ENCODE data around the gene NABP2. TPM values are rescaled to one million over a fixed set of nuclear protein-coding genes. Genes with fewer than 3 reads are reported as not detected.

Gene NABP2
- total RNA-seq, 1 experiment from 2014 or later, result 63.3 TPM

DNA sequence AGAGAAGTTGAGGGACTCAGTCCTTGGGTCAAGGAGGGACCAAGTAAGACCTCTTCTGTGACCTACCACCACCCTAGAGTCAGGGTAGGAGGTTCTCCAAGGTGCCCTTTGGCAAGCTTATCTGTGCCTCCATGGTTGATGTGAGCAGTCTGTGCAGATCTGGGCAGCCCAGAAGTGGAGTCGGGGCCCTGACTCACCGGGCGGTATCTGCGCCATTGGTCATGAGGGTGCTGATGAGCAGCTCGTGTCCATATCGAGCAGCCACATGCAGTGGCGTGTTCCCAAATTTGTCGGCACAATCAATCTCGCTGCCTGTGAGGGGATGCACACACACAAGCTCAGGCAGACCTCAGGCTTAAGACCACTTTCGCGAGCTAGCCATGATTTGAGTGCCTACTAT, 28.9 kb downstream of the NABP2 start:
- Mint-ChIP-seq H3K4me3 (ENCODE audit: low read depth, unreplicated experiment) (no peak overlapping the region), H3K36me3 (ENCODE audit: insufficient read depth, unreplicated experiment) (peaks cover 54% of the 10 kb centered on the region), H3K4me1 (ENCODE audit: low read depth, unreplicated experiment) (no peaks in the 10 kb centered on the region), H3K27ac (ENCODE audit: unreplicated experiment) (no peak overlapping the region), H3K9me3 (ENCODE audit: low read depth, unreplicated experiment) (no peaks in the 10 kb centered on the region), H3K27me3 (ENCODE audit: unreplicated experiment) (no peaks in the 10 kb centered on the region)
- BruUV-seq (replicated peaks), result no TSS peak
- TF ChIP-seq, protein P1, sequence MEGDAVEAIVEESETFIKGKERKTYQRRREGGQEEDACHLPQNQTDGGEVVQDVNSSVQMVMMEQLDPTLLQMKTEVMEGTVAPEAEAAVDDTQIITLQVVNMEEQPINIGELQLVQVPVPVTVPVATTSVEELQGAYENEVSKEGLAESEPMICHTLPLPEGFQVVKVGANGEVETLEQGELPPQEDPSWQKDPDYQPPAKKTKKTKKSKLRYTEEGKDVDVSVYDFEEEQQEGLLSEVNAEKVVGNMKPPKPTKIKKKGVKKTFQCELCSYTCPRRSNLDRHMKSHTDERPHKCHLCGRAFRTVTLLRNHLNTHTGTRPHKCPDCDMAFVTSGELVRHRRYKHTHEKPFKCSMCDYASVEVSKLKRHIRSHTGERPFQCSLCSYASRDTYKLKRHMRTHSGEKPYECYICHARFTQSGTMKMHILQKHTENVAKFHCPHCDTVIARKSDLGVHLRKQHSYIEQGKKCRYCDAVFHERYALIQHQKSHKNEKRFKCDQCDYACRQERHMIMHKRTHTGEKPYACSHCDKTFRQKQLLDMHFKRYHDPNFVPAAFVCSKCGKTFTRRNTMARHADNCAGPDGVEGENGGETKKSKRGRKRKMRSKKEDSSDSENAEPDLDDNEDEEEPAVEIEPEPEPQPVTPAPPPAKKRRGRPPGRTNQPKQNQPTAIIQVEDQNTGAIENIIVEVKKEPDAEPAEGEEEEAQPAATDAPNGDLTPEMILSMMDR (IDR thresholded peaks at IDR 0.05; ENCODE audit: unreplicated experiment), result no peak
- intact Hi-C loops (cut with micrococcal nuclease; ENCODE audit: unreplicated experiment), result no loop called here
- CTCF ChIA-PET, result no interaction called here
- no peak for DNase-seq

DNA sequence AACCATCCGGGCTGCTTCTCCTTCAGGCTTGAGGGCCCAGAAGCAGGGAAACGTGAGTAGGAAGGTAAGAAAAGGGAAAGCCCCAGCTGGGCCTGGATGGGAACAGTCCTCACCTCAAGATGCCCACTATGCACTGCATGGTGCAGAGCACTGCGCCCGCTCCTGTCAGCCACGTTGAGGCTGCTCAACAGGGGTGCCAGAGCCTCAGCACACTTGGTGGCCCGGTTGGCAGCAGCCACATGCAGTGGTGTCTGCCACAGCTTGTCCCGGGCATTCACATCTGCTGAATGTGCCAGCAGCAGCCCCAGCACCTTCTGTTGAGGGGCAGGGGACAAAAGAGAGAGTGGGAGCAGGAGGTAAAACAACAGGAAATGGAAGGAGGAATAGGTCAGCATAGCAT, 31.5 kb downstream of the NABP2 start:
- intact Hi-C loops (cut with micrococcal nuclease; ENCODE audit: unreplicated experiment), result no loop called here
- H3K4me3 Mint-ChIP-seq (ENCODE audit: low read depth, unreplicated experiment), result no peak overlapping the region
- peaks cover 11% of the 10 kb centered on the region for H3K4me1 Mint-ChIP-seq (ENCODE audit: low read depth, unreplicated experiment)

GRCh38 chr12:56256326-56256960, 32.3 kb downstream of the NABP2 start:
- intact Hi-C loops (cut with micrococcal nuclease; ENCODE audit: unreplicated experiment), result no loop called here
- no peaks in the 10 kb centered on the region for H3K27me3 Mint-ChIP-seq (ENCODE audit: unreplicated experiment)
- H3K4me1 Mint-ChIP-seq (ENCODE audit: low read depth, unreplicated experiment), result peaks cover 19% of the 10 kb centered on the region
- TF ChIP-seq, protein P1 (IDR thresholded peaks at IDR 0.05; ENCODE audit: unreplicated experiment), result no peak
- H3K9me3 Mint-ChIP-seq (ENCODE audit: low read depth, unreplicated experiment), result no peaks in the 10 kb centered on the region
- H3K4me3 Mint-ChIP-seq (ENCODE audit: low read depth, unreplicated experiment), result peak overlapping the region; percentile 83
- CTCF ChIA-PET, result no interaction called here
- no TSS peak for BruUV-seq (replicated peaks)
- no peak overlapping the region for H3K27ac Mint-ChIP-seq (ENCODE audit: unreplicated experiment)
- H3K36me3 Mint-ChIP-seq (ENCODE audit: insufficient read depth, unreplicated experiment), result peaks cover 59% of the 10 kb centered on the region
- DNase-seq, result no peak

More for the DNA sequence above, 31.5 kb downstream of the NABP2 start:
- Mint-ChIP-seq H3K36me3 (ENCODE audit: insufficient read depth, unreplicated experiment) (peaks cover 59% of the 10 kb centered on the region), H3K27me3 (ENCODE audit: unreplicated experiment) (no peaks in the 10 kb centered on the region), H3K9me3 (ENCODE audit: low read depth, unreplicated experiment) (no peaks in the 10 kb centered on the region), H3K27ac (ENCODE audit: unreplicated experiment) (no peak overlapping the region)
- no peak for DNase-seq
- TF ChIP-seq, protein P1 (IDR thresholded peaks at IDR 0.05; ENCODE audit: unreplicated experiment), result no peak
- no TSS peak for BruUV-seq (replicated peaks)
- CTCF ChIA-PET, result no interaction called here

DNA sequence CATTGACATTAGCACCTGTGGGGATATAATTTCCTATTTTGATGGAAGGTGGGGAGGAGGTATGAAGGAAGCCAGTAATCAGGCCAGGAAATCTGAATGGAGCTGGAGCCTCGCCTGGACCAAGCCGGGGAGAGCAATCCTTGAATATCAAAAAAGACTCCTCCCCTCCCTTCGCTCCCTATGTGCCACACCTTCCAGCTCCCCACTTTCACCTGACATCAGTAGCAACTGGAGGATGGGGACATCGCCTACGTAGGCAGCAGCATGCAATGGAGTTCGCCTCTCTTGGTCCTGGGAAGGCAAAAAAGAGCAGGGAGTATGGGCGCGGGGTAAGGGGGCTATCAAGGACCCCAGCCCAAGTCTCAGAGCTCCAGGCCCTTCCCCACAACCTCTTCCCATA, 32.9 kb downstream of the NABP2 start:
- CTCF ChIA-PET, result interaction anchor here (1.7 kb wide), 1 partner anchor 518 kb away, joined by 4 read pairs; no protein-coding TSS in a partner anchor
- intact Hi-C loops (cut with micrococcal nuclease; ENCODE audit: unreplicated experiment), result no loop called here
- TF ChIP-seq, protein P1 (IDR thresholded peaks at IDR 0.05; ENCODE audit: unreplicated experiment), result no peak
- Mint-ChIP-seq H3K27ac (ENCODE audit: unreplicated experiment) (peak overlapping the region; percentile 55), H3K36me3 (ENCODE audit: insufficient read depth, unreplicated experiment) (peaks cover 54% of the 10 kb centered on the region), H3K4me1 (ENCODE audit: low read depth, unreplicated experiment) (peaks cover 25% of the 10 kb centered on the region), H3K27me3 (ENCODE audit: unreplicated experiment) (no peaks in the 10 kb centered on the region), H3K4me3 (ENCODE audit: low read depth, unreplicated experiment) (peak overlapping the region; percentile 83), H3K9me3 (ENCODE audit: low read depth, unreplicated experiment) (peaks cover 2% of the 10 kb centered on the region)
- no peak for DNase-seq
- BruUV-seq (replicated peaks), result no TSS peak

All from Calu3 (cell line).